GM21717 (cell line): ENCODE measurements around the gene HSD17B3.
A peak's percentile ranks its signal among the peaks of the same experiment; 100 is the strongest.
"Not testable (repeated sequence)": the region's sequence is repeated elsewhere in the genome, so short reads cannot be mapped to it uniquely, and the experiment has no call there.

Experiments
- ATAC-seq: cut with Tn5 transposase; IDR thresholded peaks from one replicate; pipeline ENCODE4 v1.9.1; 2021; ENCODE audit warnings: mild to moderate bottlenecking, moderate library complexity; ENCODE audit not compliant: unreplicated experiment

Gene HSD17B3

DNA sequence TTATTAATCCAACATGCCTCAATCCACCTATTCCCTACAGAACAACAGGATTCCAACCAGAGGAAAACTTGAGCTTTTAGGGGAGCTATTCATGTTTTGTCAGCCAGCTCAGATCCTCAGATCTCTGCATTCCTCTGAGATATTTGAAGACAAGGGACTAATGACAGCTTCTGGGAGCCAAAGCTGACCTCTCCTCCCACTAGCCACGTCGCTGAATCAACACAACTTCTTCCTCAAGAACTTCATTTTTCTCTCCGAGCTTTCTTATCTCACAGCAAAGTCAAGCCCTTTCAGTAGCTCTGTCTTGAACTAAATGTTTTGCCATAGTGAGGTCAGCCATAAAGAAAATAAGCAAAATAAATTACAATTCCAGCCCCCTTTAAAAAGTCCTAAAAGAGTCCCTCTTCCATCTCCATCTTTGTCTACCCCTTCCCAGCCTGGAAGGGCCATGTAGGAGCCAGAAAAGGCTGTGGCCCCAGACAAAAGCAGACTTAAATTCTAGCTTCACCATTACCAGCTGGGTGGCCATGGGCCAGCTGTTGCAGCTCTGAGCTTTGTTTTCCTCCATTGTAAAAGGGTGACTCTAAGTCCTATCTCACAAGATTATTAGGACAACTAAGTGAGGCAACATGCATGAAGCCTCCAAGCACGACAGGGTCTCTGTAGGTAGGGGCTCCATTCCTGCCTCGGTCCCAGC lies 65.0 kb downstream of the HSD17B3 start:
- no peak for ATAC-seq

DNA sequence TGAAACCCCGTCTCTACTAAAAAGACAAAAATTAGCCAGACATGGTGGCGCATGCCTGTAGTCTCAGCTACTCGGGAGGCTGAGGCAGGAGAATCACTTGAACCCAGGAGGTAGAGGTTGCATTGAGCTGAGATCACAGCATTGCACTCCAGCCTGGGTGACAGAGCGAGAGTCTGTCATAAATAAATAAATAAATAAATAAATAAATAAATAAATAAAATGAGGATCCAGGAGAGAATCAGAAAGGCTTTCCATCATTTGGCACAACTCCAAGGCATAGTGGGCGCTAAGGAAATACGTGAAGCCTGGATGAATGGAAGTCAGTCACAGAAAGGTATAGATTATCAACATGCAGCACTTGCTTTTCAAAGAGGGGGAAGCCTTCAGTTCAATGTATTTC lies 65.6 kb downstream of the HSD17B3 start:
- not testable (repeated sequence) for ATAC-seq

DNA sequence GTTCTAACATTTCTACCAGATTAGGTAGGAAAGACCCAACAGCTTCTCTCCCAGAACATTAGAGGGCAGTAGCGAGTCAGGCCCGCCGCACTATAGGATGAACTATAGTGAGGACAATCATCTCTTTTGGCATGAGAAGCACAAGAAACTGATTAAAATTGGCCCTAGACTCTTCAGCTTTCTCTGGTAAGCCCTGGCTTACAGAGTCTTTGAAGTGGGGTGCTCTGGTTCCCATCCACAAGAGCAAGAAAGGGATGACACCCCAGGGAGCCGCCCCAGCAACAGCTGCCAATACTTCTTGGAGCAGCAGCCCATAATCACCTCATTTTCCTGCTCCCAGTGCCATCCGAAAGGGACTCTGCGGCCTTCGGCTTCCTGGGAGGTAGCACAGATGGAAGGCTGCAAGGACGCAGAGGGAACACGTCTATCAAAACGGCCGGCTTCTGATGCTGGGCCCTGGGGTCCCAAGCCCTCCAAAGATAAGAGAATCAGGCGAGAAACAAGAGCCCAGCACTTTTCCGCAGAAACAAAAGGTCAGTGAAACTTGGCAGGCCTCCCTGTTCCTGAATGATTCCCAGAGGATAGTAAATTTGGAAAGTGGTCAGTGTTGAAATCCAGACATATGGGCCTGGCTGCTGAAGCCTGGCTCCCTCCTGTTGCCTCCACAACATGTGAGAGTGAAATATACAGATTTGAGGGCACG lies 69.3 kb downstream of the HSD17B3 start:
- no peak for ATAC-seq

DNA sequence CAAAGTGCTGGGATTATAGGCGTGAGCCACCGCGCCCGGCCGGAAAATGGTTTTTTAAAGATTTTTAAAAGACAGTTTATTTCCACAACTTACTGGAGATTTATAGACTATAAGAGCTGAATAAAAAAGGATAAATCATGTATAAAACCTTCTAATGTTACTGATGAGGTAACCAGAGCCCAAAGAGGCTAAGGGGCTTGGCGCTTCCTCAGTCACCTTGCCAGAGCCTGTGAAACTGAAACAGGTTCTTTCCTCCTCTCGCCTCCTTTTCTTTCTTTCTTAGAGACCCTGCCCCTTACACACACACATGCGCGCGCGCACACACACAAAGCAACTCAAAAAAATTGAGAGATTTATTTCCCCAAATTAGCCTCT lies 69.8 kb downstream of the HSD17B3 start:
- ATAC-seq = no peak

DNA sequence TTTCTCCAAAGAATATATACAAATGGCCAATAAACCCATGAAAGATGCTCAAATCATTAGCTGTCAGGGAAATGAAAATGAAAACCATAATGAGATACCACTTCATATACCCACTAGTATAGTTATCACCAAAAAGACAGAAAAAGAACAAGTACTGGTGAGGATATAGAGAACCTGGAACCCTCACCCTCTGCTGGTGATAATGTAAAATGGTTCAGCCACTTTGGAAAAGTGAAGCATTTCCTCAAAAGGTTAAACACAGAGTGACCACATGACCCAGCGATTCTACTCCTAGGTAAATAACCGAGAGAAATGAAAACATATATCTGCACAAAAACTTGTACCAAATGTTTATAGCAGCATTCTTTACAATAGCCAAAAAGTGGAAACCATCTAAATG lies 72.0 kb downstream of the HSD17B3 start:
- ATAC-seq = no peak

DNA sequence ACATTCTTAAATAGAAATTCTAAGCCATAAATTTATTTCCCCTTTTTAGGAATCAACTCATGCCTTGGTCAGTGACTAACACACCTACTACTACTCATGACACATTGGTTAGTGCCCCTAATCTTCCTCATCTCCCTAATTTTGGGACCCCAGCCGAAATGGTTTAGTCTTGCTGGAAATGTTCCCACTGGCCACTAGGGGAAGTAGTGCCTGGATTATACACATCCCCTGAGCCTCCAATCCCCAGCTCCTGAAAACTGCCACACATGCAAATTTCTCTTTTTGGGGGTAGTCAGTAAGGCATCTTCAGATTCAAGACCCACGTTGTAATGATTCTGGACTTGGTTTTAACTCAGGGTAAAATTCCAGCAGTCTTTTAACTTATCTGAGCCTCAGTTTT lies 79.8 kb downstream of the HSD17B3 start:
- ATAC-seq = no peak

DNA sequence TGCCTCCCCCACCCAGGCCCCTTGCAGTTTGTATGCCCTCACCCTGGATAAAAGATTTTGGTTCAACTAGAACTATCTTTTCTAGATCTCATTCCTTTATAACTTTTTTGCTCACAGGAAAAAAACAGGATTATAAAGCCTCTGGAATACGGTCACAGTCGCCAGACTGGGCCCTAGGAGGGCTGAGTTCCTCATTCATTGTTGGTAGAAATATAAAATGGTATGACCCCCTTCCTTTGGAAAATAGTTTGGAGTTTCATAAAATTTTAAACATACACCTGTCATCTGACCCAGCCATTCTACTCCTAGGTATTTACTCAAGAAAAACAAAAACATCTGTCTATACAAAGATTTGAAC lies 82.1 kb downstream of the HSD17B3 start:
- no peak for ATAC-seq

DNA sequence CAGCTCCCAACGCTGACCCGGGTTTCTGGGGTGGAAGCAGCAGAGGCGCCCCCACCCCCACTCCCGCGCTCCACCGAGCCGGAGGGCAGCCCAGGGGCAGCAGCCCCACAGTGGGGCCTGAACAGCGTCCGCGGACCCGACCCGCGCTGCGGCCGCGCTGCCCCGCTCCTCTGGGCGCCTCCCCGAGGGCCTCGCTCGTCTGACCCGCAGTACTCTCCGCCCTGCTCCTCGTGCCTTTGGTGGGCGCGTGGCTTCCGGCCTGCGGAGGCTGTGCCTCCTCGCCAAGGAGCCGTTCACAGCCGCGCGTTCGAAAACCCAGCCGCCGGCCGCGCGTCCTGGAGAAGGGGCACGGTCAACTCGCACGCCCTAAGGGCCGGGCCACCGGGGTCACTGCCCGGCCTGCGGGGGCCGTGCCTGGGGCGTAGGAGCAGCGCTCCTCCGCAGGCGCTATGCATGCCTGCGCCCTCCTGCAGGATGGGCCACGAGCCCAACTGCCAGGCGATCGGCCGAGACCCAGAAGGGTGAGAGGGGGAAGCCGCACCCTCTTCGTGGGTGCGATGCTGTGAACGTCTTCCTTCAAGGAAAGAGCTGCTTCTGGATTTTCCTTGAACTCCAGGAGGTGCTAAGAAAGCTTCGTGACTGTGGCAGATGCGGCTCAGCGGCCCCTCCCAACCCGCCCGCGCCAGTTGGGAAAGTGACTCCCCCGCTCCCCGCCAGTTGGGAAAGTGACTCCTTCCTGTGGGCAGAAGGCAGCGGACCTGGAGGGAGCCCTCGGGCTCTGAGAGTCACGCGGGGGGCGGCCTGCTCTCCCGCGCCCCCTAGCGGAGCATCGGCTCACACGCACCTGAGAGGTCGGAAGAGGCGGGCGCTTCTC lies 82.7 kb downstream of the HSD17B3 start:
- no peak for ATAC-seq

DNA sequence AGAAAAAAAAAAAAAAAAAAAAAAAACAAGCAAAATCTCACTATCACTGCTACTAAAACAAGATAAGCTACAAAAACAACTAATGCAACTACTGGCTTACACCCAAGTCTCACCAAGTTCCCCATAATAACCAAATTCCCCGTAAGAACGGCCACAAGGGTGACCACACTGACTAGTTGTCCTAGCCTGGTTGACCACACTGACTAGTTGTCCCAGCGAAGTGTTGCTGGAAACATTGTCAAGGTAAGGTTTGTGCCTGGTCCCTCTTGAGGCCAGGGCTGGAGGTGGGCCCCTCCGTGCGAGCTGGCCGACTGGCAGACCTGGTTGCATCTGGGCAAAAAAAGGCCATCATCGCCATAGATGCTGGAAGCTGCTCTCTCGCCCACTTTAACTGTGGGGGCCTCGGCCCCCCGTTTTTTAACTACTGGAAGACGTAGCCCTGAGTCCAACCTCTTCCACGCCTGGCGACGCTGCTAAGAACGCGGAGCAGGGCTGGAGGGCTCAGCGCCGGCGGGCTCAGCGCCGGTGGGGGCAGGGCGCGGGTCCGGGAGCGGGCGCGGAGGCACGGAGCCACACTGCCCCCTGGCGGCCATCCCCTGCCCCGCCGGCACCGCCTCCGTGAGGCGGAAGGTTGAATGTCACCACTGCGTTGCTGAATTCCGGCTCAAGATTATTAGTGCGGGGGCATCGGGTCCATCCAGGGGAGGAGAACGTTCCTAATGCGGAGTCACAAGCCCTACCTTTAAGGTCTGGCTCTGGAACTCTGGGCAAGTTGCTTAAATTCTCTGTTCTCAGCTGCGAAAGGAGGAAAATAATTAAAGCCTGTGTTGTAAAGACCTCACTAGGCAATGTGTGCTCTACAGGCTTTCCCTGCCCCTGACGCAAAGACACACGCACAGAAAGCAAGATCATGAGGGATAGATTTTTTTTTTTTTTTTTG lies 84.0 kb downstream of the HSD17B3 start:
- peak; percentile 61 for ATAC-seq

DNA sequence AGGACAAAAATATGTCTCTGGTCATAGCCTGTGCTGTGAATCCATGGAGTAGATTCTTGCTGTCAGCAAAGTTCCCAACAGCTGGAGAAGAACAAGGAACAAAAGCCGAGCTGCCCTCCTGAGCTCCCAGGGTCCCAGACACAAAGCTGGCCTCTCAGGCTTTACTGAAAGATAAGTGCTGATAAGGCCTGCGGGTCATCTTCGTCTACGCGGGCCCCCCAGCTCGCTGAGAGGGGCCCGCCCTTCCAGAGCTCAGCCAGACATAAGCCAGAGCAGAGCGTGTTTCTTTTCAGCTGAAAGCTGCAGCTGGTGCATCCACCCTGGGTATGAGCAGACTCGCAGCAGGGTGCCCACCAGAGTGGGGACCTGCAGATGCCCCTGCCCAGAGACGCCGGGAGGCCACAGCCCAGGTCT lies 84.7 kb downstream of the HSD17B3 start:
- no peak for ATAC-seq

DNA sequence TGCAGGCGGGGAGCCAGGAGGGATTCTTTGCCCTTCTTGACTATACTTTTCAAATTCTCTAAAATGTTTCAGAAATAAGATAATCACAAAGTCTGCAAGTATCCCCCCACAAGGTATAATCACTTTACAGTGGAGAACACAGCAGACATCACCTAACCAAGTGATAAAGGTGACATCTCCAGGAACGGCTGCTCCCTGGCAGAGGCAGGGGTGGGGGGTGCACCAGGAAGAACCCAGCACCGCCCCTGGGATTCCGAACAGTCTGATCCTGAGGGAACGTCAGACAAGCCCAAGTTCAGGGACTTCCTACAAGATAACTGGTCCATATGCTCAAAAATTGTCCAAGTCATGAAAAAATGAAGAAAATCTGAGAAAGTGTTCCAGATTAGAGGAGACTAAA lies 85.4 kb downstream of the HSD17B3 start:
- no peak for ATAC-seq

DNA sequence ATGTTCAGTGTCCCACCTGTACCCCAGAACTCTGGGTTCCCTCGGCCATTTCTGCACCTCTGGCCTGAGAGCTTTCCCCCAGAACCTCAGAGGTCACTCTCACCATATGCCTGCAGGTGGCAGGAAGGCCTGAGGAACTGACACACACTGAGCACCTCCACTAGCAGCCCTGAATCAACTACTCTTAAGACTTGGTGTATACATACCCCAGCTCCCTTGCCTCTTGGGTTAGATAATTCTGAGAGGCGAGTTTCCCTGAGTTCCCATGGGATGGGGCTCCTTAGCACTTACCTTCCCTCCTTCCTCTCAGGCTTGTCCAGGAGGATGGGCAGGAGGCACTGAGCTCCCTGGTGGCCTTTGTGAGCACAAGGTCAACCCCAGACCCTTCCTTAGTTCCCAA lies 86.1 kb downstream of the HSD17B3 start:
- ATAC-seq = no peak

DNA sequence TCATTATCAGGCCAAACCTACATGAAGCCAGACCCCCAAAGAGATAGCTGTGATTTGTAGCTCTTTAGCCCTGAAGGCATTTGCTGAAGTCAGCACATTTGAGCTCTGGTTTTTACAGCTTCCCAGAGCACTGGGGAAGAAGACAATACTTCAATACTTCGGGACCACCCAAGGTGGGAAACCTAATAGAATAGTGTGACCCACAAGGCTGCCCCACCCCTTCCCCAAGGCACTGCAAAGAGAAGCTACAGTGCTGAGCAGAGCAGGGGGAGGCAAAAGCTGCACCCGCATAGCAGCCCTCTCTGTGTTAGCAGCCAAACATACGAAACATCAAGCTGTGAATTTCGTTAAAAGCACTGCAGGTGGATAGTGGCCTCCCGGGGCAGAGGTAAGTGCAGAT lies 87.3 kb downstream of the HSD17B3 start:
- ATAC-seq = no peak

DNA sequence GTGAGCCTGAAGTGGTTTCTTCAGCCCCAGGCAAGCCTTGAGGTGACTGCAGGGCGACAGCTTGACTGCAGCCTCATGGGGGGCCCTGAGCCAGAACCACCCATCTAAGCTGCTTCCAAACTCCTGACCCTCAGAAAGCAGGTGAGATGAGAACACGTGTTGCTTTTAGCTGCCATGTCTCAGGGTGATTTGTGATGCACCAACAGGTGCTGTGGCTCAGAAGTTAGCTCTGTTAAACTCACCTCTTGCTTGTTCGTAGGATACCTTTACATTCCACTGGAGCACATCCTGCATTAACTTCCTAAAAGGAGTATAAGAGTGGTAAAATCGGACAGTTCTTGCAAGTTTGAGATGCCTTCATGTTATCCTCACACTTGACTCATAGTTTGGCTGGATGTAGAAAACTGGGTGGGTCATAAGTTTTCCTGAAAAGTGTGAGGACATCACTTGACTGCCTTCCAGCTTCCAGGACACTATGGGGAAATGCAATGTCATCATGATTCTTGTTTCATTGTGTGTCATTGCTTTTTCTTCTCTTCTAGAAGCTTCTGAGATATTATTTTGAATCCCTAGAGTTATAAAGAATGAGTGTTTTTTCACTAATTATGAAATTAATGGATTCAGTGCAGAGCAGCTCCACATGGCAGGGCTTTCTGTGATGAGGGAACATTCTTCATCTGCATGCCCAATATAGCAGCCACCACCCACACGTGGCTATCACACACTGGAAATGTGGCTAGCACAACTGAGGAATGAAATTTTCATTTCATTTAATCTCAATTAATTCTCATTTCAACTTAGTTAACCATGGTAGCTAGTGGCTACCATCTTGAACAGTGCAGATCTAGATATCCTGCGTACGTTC lies 92.3 kb downstream of the HSD17B3 start:
- no peak for ATAC-seq

DNA sequence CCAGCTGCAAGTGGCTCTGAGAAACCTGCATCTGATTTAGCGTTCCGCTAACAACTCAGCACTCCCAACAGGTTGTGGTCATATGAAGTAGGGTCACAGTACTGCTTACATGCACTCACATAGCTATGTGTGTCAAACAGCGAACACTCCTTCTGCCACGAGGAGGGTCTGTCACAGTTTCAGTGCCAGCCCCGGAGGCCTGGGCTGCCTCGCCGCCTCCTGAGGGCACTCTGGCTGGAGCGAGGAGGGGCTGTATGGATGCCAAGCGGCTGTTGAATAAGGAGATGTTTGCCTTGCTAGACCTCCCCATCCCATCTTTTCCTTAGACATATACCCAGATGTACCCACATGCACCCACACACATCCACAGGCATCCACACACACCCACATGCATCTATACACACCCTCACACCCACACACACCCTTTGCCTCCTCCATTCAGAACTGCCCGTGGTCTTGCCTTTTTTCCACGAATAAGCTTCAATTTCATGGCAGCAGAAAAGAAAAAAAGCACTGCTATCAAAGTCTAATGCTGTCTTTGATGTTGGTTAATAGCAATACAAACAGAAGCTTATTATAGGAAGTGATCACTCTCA lies 95.7 kb downstream of the HSD17B3 start:
- ATAC-seq = no peak

DNA sequence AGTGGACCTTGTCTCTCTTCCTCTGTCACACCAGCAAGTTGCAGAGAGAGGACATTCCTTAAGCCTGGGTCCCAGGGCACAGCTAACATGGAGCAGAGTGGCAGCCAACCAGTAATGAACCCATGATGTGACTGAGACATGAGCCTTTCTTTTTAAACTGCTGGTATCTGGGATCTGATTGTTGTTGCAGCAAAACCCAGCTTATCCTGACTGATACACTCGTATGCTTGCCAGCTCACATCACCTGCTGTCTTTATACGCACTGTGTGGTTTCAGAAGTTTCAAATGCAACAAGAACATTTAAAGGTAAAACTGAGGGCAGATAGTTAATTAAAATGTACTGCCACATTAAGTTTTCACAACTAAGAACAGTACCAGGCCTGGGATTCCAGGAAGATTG lies 97.1 kb downstream of the HSD17B3 start:
- no peak for ATAC-seq

DNA sequence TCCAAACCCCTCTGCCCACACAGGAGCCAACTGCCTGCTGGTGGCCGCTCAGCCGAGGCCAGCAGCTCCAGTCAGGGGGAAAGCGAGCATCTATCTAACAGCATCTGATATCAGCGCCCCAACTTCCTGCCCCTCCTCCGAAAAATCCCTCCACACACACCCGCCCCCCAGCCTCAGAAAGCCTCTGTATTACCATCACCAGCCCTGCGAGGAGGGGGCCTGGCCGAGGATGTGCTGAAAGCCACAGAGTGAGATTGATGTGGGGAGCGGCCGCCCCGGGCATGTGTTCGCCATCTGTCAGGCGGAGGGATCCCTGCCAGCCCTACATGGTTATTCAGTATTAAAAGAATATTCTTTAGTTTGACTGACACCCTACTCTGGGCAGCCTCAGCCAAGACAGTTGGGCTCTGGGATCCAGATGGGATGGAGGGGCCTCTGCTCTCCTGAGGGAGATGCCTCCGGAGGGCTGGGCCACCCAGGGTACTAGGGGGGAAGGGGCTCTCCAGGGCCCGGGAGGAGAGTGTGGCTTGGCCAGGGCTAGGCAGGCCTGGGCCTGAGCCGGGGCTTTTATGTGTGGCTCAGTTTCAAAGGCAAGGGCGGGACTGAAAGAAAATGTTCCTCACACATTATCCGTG lies 98.0 kb downstream of the HSD17B3 start:
- ATAC-seq = no peak

DNA sequence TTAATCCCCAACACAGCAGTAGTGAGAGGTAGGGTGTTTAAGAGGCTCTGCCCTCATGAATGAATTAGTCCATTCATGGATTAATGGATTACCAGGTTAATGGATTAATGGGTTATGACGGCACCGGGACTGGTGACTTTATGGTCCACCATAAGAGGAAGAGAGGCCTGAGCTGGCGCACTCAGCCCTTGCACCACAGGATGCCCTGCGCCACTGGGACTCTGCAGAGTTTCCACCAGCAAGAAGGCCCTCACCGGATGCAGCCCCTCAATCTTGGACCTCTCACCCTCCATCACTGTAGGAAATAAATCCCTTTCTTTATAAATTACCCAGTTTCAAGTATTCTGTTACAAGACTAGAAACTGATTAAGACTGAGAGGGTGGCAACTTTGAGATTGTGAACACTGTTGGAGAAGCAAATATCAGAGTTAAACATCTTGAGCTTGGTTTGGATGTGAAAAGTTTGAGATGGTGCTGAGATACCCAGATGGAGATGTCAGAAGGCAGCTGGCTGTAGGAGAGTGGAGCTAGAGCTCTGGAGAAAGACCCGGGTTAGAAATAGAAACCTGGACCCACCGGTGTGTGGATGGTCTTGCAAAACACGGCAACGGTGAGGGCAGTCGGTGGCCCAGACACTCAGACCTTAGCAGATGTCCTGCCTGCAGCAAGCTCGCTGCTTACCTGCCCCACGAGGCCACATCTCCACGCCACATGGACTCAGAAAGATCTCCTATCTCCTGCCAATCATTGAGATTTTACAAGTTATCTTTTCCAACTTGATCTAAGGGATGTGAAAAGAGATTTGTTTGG lies 98.8 kb downstream of the HSD17B3 start:
- no peak for ATAC-seq
